ENCODE results near the gene NFKBIB.
A peak's percentile ranks its signal among the peaks of the same experiment; 100 is the strongest.
"Not testable (repeated sequence)": the region's sequence is repeated elsewhere in the genome, so short reads cannot be mapped to it uniquely, and the experiment has no call there.

The NFKBIB gene

GRCh38 chr19:38930776-38931520 lies 31.2 kb downstream of the NFKBIB start, which contains the start of gene MRPS12:
TSS of gene MRPS12 (plus strand) at chr19:38930944. CDS start at chr19:38931295, 351 bp downstream.
- peak; percentile 99 for DNase-seq

GRCh38 chr19:38931521-38931793 lies 31.7 kb downstream of the NFKBIB start:
- DNase-seq = no peak

- peak; percentile 8 for DNase-seq
These were observed 32.8 kb downstream of the NFKBIB start for GRCh38 chr19:38932425-38933179.

- DNase-seq = no peak
These were observed 33.8 kb downstream of the NFKBIB start for GRCh38 chr19:38933544-38933943.

DNA sequence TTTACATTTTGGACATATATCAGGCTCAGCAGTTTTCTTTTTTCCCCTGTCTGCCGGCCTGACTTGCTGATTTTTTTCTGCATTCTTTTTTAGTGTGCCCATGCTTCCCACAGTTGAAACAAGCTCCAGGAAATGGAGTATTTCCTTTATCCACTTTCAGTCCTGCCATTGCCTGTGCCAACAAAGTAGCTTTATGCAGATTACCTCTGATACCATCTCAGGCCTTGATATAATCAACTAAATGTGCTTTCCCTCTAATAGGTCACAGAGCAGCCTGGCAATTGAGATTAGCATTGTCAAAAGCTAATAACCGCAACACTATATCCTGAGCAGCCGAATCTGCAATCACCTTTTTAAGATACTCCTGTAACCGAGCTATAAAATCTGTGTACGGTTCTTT lies 40.2 kb downstream of the NFKBIB start:
- DNase-seq = no peak

DNA sequence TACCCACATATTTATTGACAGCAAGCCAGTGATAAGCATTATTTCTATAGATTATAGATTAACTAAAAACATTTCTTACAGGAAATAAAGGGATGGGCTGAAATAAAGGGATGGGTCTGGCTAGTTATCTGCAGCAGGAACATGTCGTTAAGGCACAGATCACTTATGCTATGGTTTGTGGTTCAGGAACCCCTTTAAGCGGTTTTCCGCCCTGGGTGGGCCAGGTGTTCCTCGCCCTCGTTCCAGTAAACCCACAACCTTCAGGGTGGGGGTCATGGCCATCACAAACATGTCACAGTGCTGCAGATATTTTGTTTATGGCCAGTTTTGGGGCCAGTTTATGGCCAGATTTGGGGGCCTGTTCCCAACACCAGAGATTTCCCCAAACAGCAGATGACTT lies 41.7 kb downstream of the NFKBIB start:
- DNase-seq = not testable (repeated sequence)

GRCh38 chr19:38941979-38942378 lies 42.2 kb downstream of the NFKBIB start:
- DNase-seq = no peak

GRCh38 chr19:38942471-38943181 lies 42.9 kb downstream of the NFKBIB start:
- no peak for DNase-seq

DNA sequence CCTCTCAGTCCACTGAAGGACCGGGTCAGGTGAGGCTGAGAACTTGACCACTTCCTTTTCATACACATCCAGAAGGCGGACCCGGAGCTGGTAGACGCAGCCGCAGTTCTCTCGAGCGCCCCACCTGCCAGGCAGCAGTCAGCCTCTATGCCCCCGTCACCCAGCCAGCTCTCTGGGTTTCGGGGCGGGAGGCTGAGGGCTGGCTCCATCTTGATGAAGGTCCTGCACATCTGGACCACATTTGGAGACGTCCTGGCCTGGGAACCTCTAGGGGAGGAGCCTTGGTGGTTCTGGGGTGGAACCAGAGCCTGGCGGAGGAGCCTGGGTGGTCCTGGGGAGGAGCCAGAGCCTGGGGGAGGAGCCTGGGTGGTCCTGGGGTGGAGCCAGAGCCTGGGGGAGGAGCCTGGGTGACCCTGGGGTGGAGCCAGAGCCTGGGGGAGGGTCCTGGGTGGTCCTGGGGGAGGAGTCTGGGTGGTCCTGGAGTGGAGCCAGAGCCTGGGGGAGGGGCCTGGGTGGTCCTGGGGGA lies 45.3 kb downstream of the NFKBIB start:
- no peak for DNase-seq

GRCh38 chr19:38945562-38946228 lies 45.9 kb downstream of the NFKBIB start:
- no peak for DNase-seq

DNA sequence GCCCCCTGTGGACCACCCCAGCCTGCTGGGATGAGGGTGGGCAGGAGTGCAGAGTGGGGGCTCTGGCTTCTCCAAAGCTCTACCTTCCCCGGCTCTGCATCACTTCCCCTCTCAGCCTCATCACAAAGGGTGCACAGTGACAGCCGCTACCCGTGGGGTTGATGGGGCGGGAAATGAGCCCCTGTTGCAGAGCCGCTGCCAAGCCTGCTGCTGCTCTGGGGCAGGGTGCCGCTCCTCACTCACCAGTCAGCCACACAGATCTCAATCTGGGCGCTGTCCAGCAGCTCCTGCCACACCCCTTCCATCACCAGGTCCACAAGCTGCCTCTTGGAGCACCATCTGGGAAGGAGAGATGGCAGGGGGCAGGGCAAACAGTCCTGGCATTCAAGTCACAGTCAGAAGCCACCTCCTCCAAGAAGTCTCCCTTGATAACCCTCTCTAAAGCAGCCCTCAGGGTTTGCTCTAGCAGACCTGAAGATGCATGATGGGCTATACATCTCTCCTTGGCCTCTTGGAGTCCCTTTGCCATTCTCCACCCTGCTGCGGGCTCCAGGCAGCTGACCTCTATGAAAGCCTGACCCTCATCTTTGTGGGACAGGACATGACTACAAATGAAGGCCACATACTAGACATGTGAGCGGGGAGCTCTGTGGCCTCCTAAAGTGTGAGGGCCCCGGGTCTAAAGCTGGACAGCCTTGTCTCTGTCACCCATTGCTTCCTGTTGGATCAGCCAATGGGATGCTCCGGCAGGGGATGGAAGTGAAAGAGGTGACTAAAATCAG lies 46.7 kb downstream of the NFKBIB start:
- no peak for DNase-seq

DNA sequence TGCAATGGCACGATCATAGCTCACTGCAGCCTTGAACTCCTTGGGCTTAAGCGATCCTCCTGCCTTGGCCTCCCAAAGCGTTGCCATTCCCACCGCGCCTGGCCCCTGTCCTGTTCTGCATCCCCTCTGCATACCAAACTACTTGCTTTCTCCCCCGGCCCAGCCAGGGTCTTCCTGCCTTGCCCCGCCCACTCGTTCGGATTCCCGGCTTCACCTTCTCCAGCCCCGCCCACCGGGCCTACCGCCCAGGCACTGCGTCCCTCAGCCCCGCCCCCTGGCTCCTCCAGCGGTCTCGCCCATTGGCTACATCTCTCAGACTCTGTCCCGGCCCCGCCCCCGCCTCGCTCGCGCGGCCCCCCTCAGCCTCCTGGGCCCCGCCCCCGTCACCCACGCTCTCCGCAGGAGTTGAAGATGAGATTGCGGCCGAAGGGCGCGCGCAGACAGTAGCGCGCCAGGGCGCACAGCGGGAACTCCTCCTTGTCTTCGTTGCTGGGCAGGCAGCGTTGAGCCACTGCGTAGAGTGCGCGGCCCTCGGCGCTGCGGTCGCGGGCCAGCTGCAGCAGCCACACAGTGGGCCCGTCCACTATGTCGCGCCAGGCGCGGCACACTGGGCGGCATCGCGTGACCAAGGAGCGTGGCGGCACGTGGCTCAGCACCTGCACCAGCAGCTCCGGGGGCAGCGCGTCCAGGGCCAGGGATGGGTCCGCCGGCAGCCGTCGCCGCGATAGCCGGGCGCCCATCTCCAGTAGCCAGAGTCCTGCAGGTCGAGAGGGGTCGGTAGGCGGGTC lies 50.0 kb downstream of the NFKBIB start:
- peak; percentile 81 for DNase-seq

DNA sequence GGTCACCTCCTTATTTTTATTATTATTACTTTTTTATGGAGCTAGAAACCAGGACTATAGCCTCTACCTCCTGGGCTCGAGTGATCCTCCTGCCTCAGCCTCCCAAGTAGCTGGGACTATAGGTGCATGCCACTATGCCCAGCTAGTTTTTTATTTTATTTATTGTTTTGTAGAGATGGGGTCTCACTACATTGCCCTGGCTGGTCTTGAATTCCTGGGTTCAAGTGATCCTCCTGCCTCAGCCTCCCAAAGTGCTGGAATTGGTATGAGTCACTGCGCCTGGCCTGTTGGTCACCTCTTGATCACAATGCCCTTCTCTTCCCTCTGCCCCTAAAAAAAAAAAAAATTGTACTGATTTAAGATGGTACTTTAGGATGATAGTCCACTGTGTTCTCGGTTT lies 51.4 kb downstream of the NFKBIB start:
- DNase-seq = no peak

DNA sequence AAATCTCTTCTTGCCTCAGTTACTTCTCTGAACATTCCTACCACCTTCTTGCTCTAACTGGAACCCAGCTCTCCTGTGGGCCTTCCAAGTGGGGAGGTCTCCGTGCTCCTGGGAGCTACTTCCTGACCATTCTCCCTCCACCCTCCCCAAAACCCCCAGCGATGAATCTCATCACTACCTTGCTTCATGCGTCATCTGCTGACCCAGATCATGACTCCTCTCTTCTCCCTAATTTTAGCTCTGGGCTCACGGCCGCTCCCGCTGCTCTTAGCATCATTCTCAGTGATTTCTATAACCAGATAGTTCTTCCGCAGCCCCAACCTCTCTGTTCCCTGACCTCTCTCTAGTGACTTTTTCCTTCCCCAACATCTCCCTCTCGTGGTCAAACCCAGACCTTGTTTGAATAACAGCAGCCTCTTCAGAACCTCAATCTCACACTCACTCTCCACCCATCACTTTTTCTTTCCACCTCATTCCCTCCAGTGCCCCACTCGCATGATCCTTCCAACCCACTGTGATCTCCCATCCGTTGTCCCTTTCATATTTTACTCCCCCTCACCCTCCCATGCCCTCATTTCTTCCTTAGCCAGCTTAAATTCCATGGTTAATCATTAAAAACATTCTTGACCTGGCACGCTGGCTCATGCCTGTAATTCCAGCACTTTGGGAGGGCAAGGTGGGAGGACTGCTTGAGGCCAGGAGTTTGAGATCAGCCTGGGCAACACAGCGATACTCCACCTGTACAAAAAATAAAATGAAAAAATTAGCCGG lies 52.8 kb downstream of the NFKBIB start:
- DNase-seq = peak; percentile 10

DNA sequence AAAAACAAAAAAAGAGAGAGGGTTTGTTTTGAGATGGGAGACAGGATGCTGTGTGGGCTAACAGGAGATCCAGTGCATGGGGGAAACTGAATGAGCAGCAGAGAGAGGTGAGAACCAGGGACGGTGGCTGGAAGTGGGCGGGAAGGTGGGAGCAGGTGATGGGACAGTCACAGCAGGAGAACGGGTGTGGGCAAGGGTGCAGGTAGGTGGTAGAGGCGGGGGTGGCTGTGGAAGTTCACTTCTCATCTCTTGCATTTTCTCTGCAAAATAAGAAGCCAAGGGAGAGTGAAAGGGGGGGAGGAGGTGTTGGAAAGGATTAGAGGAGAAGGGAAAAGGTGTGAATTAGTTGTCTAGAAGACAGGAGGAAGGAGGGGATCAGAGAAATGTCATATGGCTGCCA lies 53.9 kb downstream of the NFKBIB start:
- no peak for DNase-seq

DNA sequence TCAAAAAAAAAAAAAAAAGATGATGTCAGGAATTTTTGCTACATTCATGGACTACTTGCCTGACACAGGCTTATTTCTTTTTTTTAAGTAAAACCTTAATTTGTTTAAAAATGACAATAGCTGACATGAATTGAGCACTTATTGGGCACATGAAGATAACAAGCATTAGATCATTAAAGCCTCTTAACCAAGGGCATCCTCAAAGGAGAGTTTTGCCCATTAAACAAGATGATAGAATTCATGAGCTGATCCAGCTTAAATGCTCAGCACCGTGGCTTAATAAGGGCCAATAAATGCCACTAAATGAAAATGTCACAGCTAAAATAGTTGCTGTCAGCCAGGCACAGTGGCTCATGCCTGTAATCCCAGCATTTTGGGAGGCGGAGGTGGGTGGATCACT lies 56.5 kb downstream of the NFKBIB start:
- DNase-seq = no peak

GRCh38 chr19:38958301-38958700 lies 58.5 kb downstream of the NFKBIB start:
- DNase-seq = no peak
